ENCODE results near the gene HIP1R. TPM values are rescaled to one million over a fixed set of nuclear protein-coding genes. Genes with fewer than 3 reads are reported as not detected.

Gene HIP1R
- total and polyA plus RNA-seq, 2 of the 13 experiments (the other 11 are each of a cell fraction or from before 2014, with no cell fraction given), result 18.4 to 25.5 TPM

GRCh38 chr12:122849352-122850047, 14.2 kb downstream of the HIP1R start:
- FAIRE-seq, result no peak

More at GRCh38 chr12:122849352-122850047, 14.2 kb downstream of the HIP1R start:
- Histone ChIP-seq H4K20me1 (ENCODE audit: insufficient read depth, low read length) (no peaks in the 10 kb centered on the region), H3K9me3 (ENCODE audit: low read length) (no peaks in the 10 kb centered on the region), H2AFZ (ENCODE audit: low read length) (no peak overlapping the region), H3K4me2 (ENCODE audit: low read depth, low read length) (no peak overlapping the region), H3K27me3 (ENCODE audit: control insufficient read depth in 1 of 2, insufficient read depth in 2 of 2, low read length in 2 of 2) (no peaks in the 10 kb centered on the region), H3K4me3 (replicated peaks in 1 of 3; ENCODE audit: insufficient read depth in 1 of 3, low read depth in 2 of 3, low read length in 3 of 3) (no peak overlapping the region), H3K9ac (ENCODE audit: insufficient read depth, low read depth, low read length) (no peak overlapping the region), H3K79me2 (ENCODE audit: insufficient read depth, low read length) (peaks cover 6% of the 10 kb centered on the region), H3K36me3 (replicated peaks in 1 of 2; ENCODE audit: control insufficient read depth in 1 of 2, insufficient read depth in 2 of 2, low read length in 2 of 2) (0 out of 5 replicates have a peak, but pooled peaks cover 0 to 9% of the 10 kb centered on the region in 2 experiments), H3K27ac (ENCODE audit: extremely low read length, insufficient read depth, low read length) (no peak overlapping the region), H3K4me1 (ENCODE audit: insufficient read depth, low read length) (peaks cover 4% of the 10 kb centered on the region)
- in situ Hi-C loops (cut with HindIII; ENCODE audit: extremely low pct_ligation_motif_present, low pct_unique_long_range_greater_than_20kb) (loop anchor here (25.0 kb wide), 1 partner anchor 388 kb away; the partner anchor contains the start of genes MPHOSPH9 and MTRFR), intact Hi-C loops (cut with micrococcal nuclease; ENCODE audit: unreplicated experiment) (no loop called here)
- TF ChIP-seq YEATS4 (CRISPR knock-in tag; IDR thresholded peaks at IDR 0.05; ENCODE audit: borderline replicate concordance) (no peak), ZNF234 (CRISPR knock-in tag; conservative IDR thresholded peaks at IDR 0.05) (no peak), IKZF1 (IDR thresholded peaks at IDR 0.05) (no peak), ZBTB44 (CRISPR knock-in tag; IDR thresholded peaks at IDR 0.05) (no peak), MXD3 (CRISPR knock-in tag; IDR thresholded peaks at IDR 0.05) (no peak), SALL2 (CRISPR knock-in tag; IDR thresholded peaks at IDR 0.05) (no peak), ZNF775 (CRISPR knock-in tag; IDR thresholded peaks at IDR 0.05; ENCODE audit: borderline replicate concordance) (no peak)
- ChIA-PET CTCF (ENCODE audit: low intra/inter-chr PET ratio, low total read pairs) (no interaction called here), POLR2A (no interaction called here)
- ATAC-seq (no peak), DNase-seq (ENCODE audit: low spot score) (no peak)
- WGBS (ENCODE audit: low lambda C conversion rate), result 90% methylated on average over 17 of the region's 26 CpGs
- BruUV-seq (replicated peaks), result no TSS peak

All from HepG2 (cell line).